Measurements from ENCODE around the gene FOXK2. TPM values are rescaled to one million over a fixed set of nuclear protein-coding genes. Genes with fewer than 3 reads are reported as not detected.

Gene FOXK2
- total RNA-seq, 1 experiment from 2014 or later: 57.7 TPM

- Mint-ChIP-seq H3K27ac (no peak overlapping the region; the same call in 1 of the 2 replicates), H3K36me3 (peaks cover 57% of the 10 kb centered on the region), H3K9me3 (no peaks in the 10 kb centered on the region), H3K4me3 (no peak overlapping the region), H3K27me3 (ENCODE audit: low read depth) (no peaks in the 10 kb centered on the region), H3K4me1 (no peaks in the 10 kb centered on the region)
- CTCF ChIA-PET: interaction anchor here (0.6 kb wide), 1 partner anchor 82 kb away, joined by 3 read pairs; no protein-coding TSS in a partner anchor
- ATAC-seq: no peak
- POLR2A ChIA-PET: no interaction called here
- no peak for TF ChIP-seq TP53 (CRISPR knock-in tag; IDR thresholded peaks at IDR 0.05)
- TF ChIP-seq HMGA2 (CRISPR knock-in tag; IDR thresholded peaks at IDR 0.05): no peak
- no peak for TF ChIP-seq FOXP1 (CRISPR knock-in tag; IDR thresholded peaks at IDR 0.05; ENCODE audit: borderline replicate concordance)
- no peak for TF ChIP-seq JAZF1 (CRISPR knock-in tag; IDR thresholded peaks at IDR 0.05)
- TF ChIP-seq JUN (CRISPR knock-in tag; IDR thresholded peaks at IDR 0.05): no peak
- TF ChIP-seq TEAD4 (CRISPR knock-in tag; IDR thresholded peaks at IDR 0.05): no peak
- no peak for TF ChIP-seq E2F1 (CRISPR knock-in tag; IDR thresholded peaks at IDR 0.05)
- no peak for TF ChIP-seq ZNF317 (CRISPR knock-in tag; IDR thresholded peaks at IDR 0.05; ENCODE audit: borderline replicate concordance, low read depth)
- no peak for TF ChIP-seq ZNF121 (CRISPR knock-in tag; IDR thresholded peaks at IDR 0.05)
- no peak for TF ChIP-seq GABPB1 (CRISPR knock-in tag; IDR thresholded peaks at IDR 0.05)
- no peak for TF ChIP-seq ZNF423 (CRISPR knock-in tag; IDR thresholded peaks at IDR 0.05)
- TF ChIP-seq OVOL2 (CRISPR knock-in tag; IDR thresholded peaks at IDR 0.05; ENCODE audit: borderline replicate concordance): no peak
- no peak for TF ChIP-seq ZNF512 (CRISPR knock-in tag; IDR thresholded peaks at IDR 0.05; ENCODE audit: borderline replicate concordance)
- no peak for TF ChIP-seq ZBTB43 (CRISPR knock-in tag; IDR thresholded peaks at IDR 0.05)
- no peak for TF ChIP-seq USF1 (CRISPR knock-in tag; IDR thresholded peaks at IDR 0.05)
- no peak for TF ChIP-seq SP1 (CRISPR knock-in tag; conservative IDR thresholded peaks at IDR 0.05)
- TF ChIP-seq ELF4 (CRISPR knock-in tag; IDR thresholded peaks at IDR 0.05; ENCODE audit: low read depth): no peak
- no peak for TF ChIP-seq PRDM15 (CRISPR knock-in tag; IDR thresholded peaks at IDR 0.05)
- no peak for TF ChIP-seq AFF4 (CRISPR knock-in tag; IDR thresholded peaks at IDR 0.05; ENCODE audit: borderline replicate concordance)
- no peak for TF ChIP-seq ARID4B (CRISPR knock-in tag; IDR thresholded peaks at IDR 0.05; ENCODE audit: borderline replicate concordance)
- DNase-seq (ENCODE audit: low spot score): no peak
Measured at GRCh38 chr17:82574041-82574440, 54.5 kb downstream of the FOXK2 start.

Data from WTC11 (cell line).